SHP77 (cell line): ENCODE results near the gene ETFA.

Experiments used
- DNase-seq, 2 experiments: peaks; one replicate each; lab custom pipeline; 2025; lab: John Stamatoyannopoulos, UW

ETFA gene

DNA sequence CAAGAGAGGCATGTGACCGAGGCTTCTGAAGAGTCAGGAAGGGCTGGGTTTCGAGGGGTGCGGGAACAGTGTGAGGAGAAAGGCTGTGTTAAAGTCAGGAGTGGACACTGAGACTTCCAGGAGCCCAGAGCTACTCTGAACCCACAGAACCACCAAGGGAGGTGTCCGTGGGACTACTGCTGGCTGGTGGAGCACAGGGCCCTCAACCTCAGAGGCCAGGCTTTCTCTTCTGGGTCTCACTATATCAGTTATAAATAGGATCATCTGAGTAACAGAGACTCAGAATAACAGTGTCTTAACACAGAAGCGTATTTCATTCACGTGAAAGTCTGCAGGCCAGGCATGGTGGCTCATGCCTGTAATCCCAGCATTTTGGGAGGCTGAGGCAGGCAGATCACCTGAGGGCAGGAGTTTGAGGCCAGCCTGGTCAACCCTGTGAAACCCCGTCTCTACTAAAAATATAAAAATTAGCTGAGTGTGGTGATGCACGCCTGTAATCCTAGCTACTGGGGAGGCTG, 137.9 kb downstream of the ETFA start:
- DNase-seq, result no peak

DNA sequence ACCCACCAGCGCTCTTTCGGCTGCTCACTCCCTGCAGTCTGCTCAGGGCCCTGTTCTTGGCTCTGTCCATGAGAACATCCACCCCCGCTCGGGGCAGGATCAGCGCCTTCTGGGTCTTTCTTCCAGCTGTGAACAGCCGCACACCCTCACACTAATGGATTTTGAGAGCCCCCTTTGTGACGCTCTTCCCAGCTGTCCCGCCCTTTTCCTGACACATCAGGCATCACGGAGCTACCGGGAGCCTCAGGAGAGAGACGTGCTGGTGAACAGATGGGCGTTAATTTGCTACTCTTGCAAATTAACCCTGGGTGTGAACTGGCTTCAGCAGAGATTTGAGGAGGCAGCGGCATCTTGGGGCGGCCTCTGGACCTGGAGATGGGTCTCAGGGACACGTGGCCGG, 138.5 kb downstream of the ETFA start:
- DNase-seq, result no peak

DNA sequence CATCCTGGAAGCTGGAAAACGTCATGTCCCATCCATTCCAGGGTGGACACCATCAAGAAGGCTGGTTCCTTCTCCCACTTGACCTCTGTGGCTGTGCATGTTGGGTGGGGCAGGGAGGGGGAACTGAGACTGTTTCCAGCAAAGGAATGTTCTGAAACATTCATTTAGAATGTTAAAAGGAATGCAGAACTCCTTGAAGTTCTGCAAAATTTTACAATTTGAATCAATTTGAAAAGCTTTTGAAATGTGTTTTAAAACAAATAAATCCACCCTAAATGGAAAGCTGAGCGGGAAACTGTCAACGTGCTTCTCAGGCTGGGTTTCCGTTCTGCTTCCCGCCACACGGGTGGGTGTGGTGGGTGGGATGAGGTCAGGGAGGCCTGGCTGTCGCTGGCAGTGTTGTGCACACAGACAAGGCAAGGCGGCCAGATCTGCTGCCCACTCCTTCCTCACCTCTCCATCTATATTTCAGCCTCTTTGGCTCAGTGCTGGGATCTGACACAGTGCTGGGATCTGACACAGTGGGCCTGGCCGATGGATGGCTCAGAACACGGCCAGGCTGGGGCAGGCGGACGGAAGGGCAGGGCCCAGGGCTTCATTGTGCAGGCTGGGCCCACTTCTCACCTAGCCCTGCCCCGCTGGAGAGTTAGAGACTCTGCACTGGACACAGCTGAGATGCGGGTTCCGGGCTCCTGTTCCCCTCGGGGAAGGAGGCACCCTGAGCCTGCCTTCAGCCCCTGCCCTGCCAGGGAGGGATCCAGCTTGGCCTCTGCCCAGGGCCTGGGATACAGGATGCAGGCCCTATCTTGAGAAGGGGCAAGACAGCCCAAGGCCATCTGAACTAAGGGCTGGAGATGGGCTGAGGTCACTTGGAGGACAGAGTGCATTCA, 141.1 kb downstream of the ETFA start:
- no peak for DNase-seq

GRCh38 chr15:76169018-76169417, 142.3 kb downstream of the ETFA start:
- peak in 1 of 2 experiments; percentile 12 for DNase-seq

DNA sequence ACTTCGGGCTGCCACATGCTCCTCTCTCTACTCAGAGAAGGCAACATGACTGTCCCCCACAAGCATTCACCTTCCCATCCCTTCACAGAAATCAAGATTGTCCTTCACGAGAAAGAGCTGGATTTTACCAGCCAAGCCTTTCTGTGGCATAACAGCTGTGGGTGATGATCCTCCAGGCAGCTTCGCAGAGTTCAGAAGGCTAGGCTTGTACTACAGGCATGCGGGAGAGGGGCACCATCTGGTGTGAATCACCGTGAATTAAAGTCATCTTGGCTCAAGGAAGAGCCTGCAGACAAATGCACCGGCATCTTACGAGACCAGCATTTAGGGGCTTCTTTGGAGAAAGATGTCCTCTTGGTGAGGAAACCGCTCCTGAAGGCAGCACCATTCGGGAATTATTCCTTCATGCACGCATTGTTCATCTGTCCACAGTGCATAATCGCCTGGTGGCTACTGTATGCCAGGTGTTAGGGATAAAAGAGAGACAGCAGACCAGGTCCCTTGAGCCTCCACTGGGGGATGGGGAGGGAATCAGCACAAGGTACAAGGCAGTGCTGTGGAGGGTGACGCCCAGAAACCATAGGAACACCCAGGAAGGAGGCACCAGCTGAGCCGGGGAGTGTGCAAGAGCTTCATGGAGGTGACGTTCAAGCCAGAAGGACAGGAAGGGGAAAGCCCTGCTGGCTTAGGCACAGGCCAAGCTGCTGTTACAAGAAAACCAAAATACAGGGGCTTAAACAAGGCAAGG, 142.9 kb downstream of the ETFA start:
- DNase-seq, result no peak

- DNase-seq, result no peak
Measured at GRCh38 chr15:76165951-76166350, 145.3 kb downstream of the ETFA start.
